ENCODE data around the gene AHDC1.

DNA sequence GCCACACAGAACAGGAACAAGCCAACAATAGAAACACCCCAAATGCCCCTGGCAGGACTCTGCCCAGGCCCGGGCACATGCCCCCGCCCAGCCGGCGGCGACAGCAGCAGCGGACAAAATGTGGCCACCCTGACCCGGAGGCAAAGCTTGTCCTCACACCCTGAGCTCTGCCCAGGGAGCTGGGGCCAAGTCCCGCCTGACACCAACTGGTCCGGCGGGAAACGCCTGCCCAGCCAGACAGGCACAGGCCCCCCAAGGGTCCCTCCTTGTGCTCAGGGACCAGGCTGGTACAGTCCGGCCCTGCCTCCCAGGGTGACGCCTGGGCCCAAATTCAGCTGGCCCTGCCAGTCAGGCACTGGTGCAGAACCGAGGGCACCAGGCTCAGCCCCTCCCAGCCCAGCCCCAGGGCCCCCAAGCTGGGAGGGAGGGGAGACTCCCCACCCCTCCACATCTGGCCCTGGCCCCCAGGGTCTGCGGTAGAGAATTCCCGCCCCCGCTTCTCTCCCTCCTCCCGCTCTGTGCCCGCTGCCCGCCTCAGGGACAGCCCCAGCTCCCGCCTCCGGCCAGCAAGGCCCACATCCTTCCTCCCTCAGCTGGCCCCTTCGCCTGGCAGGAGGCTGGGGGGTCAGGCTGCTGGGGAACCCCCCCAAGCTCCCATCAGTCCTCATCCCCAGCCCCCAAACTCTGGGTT, 2.0 kb downstream of the AHDC1 start:
- TF ChIP-seq ESRRA (IDR thresholded peaks at IDR 0.05; ENCODE audit: borderline replicate concordance, low read length) (no peak), RAD21 (conservative IDR thresholded peaks at IDR 0.05 in 1 of 2, IDR thresholded peaks at IDR 0.05 in 1 of 2) (no peak), REST (IDR thresholded peaks at IDR 0.05) (no peak), RFX5 (IDR thresholded peaks at IDR 0.05) (no peak), NPAS2 (CRISPR knock-in tag; IDR thresholded peaks at IDR 0.05; ENCODE audit: borderline replicate concordance) (no peak), POLR2A (IDR thresholded peaks at IDR 0.05; ENCODE audit: low read length) (no peak)
- TF ChIP-seq, protein P1, sequence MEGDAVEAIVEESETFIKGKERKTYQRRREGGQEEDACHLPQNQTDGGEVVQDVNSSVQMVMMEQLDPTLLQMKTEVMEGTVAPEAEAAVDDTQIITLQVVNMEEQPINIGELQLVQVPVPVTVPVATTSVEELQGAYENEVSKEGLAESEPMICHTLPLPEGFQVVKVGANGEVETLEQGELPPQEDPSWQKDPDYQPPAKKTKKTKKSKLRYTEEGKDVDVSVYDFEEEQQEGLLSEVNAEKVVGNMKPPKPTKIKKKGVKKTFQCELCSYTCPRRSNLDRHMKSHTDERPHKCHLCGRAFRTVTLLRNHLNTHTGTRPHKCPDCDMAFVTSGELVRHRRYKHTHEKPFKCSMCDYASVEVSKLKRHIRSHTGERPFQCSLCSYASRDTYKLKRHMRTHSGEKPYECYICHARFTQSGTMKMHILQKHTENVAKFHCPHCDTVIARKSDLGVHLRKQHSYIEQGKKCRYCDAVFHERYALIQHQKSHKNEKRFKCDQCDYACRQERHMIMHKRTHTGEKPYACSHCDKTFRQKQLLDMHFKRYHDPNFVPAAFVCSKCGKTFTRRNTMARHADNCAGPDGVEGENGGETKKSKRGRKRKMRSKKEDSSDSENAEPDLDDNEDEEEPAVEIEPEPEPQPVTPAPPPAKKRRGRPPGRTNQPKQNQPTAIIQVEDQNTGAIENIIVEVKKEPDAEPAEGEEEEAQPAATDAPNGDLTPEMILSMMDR (IDR thresholded peaks at IDR 0.05) = no peak

Measured in A549 (cell line).